Measurements from ENCODE around the gene CYSLTR2. TPM values are rescaled to one million over a fixed set of nuclear protein-coding genes. Genes with fewer than 3 reads are reported as not detected.
"Not testable (repeated sequence)": the region's sequence is repeated elsewhere in the genome, so short reads cannot be mapped to it uniquely, and the experiment has no call there.

Gene CYSLTR2
- polyA plus RNA-seq, 4 donors = 0.27 to 1.6 (median 1.4) TPM; not detected in 1

GRCh38 chr13:48682436-48682835 is 28.7 kb downstream of the CYSLTR2 start:
- Histone ChIP-seq H3K27ac (ENCODE audit: low read depth in 1 of 3, low read length in 2 of 3) (no peak overlapping the region), H3K36me3 (ENCODE audit: control insufficient read depth in 3 of 3, insufficient read depth in 2 of 3, low read depth in 1 of 3, low read length in 3 of 3) (no peaks in the 10 kb centered on the region), H3K4me1 (ENCODE audit: control insufficient read depth in 3 of 3, insufficient read depth in 2 of 3, low read depth in 1 of 3, low read length in 2 of 3) (no peaks in the 10 kb centered on the region), H3K9me3 (ENCODE audit: control insufficient read depth in 2 of 2, insufficient read depth in 1 of 2, low read depth in 1 of 2, low read length in 1 of 2) (no peaks in the 10 kb centered on the region), H3K4me3 (ENCODE audit: low read depth in 1 of 3, low read length in 3 of 3) (no peak overlapping the region), H3K27me3 (ENCODE audit: control insufficient read depth in 3 of 3, insufficient read depth in 3 of 3, low read length in 3 of 3) (no peaks in the 10 kb centered on the region)
- no peak for FAIRE-seq
- WGBS, 3 donors = 78 to 82% (median 79%) methylated on average over 2 of the region's 2 CpGs
- no peak for DNase-seq

DNA sequence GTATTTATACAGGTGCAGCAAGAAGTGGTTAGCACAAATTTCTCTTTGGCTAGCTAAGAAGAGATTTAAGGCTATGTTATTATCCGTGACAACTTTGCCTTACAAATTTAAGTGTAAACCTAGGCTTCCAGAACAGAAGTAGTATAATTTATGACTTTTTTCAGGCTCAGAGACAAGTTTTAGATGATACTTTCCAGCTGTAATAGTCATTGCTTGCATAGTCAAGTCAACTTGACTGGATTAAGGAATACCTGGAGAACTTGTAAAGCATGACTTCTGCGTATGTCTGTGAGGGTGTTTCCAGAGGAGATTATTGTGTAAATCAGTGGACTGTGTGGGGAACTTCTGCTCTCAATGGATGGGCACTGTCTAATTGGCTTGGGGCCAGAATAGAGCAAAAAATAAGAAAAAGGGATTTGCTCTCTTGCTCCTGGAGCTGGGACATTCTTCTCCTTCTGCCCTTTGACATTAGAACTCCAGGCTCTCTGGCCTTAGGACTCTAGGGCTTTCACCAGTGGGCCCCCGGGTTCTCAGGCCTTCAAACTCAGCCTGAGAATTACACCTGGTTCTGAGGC is 33.0 kb downstream of the CYSLTR2 start:
- H3K36me3 ChIP-seq (ENCODE audit: control insufficient read depth in 3 of 3, insufficient read depth in 2 of 3, low read depth in 1 of 3, low read length in 3 of 3) = no peaks in the 10 kb centered on the region
- H3K27ac ChIP-seq (ENCODE audit: low read depth in 1 of 3, low read length in 2 of 3) = no peak overlapping the region
- FAIRE-seq (no peak), DNase-seq (no peak)
- 82 to 95% (median 91%) methylated on average over 3 of the region's 3 CpGs for WGBS, 3 donors
- no peaks in the 10 kb centered on the region for H3K9me3 ChIP-seq (ENCODE audit: control insufficient read depth in 2 of 2, insufficient read depth in 1 of 2, low read depth in 1 of 2, low read length in 1 of 2)
- H3K4me1 ChIP-seq (ENCODE audit: control insufficient read depth in 3 of 3, insufficient read depth in 2 of 3, low read depth in 1 of 3, low read length in 2 of 3) = no peaks in the 10 kb centered on the region
- no peak overlapping the region for H3K4me3 ChIP-seq (ENCODE audit: low read depth in 1 of 3, low read length in 3 of 3)
- H3K27me3 ChIP-seq (ENCODE audit: control insufficient read depth in 3 of 3, insufficient read depth in 3 of 3, low read length in 3 of 3) = no peaks in the 10 kb centered on the region

GRCh38 chr13:48687249-48687648 is 33.5 kb downstream of the CYSLTR2 start:
- Histone ChIP-seq H3K27ac (ENCODE audit: low read depth in 1 of 3, low read length in 2 of 3) (no peak overlapping the region), H3K36me3 (ENCODE audit: control insufficient read depth in 3 of 3, insufficient read depth in 2 of 3, low read depth in 1 of 3, low read length in 3 of 3) (no peaks in the 10 kb centered on the region), H3K27me3 (ENCODE audit: control insufficient read depth in 3 of 3, insufficient read depth in 3 of 3, low read length in 3 of 3) (no peaks in the 10 kb centered on the region), H3K4me1 (ENCODE audit: control insufficient read depth in 3 of 3, insufficient read depth in 2 of 3, low read depth in 1 of 3, low read length in 2 of 3) (no peaks in the 10 kb centered on the region), H3K4me3 (ENCODE audit: low read depth in 1 of 3, low read length in 3 of 3) (no peak overlapping the region), H3K9me3 (ENCODE audit: control insufficient read depth in 2 of 2, insufficient read depth in 1 of 2, low read depth in 1 of 2, low read length in 1 of 2) (no peaks in the 10 kb centered on the region)
- 94 to 98% (median 96%) methylated on average over 3 of the region's 3 CpGs for WGBS, 3 donors
- DNase-seq (no peak), FAIRE-seq (no peak)

- Histone ChIP-seq H3K36me3 (ENCODE audit: control insufficient read depth in 3 of 3, insufficient read depth in 2 of 3, low read depth in 1 of 3, low read length in 3 of 3) (no peaks in the 10 kb centered on the region), H3K27ac (ENCODE audit: low read depth in 1 of 3, low read length in 2 of 3) (no peak overlapping the region), H3K9me3 (ENCODE audit: control insufficient read depth in 2 of 2, insufficient read depth in 1 of 2, low read depth in 1 of 2, low read length in 1 of 2) (peaks cover 0 to 4% of the 10 kb centered on the region in 2 donors), H3K27me3 (ENCODE audit: control insufficient read depth in 3 of 3, insufficient read depth in 3 of 3, low read length in 3 of 3) (no peaks in the 10 kb centered on the region), H3K4me3 (ENCODE audit: low read depth in 1 of 3, low read length in 3 of 3) (no peak overlapping the region), H3K4me1 (ENCODE audit: control insufficient read depth in 3 of 3, insufficient read depth in 2 of 3, low read depth in 1 of 3, low read length in 2 of 3) (peaks cover 0 to 7% (median 0%) of the 10 kb centered on the region in 3 donors)
- WGBS, 3 donors = 22 to 47% (median 32%) methylated on average over 3 of the region's 3 CpGs
- FAIRE-seq = no peak
- DNase-seq = peak; percentile 21 to 49
Measured at GRCh38 chr13:48693998-48694397, 40.3 kb downstream of the CYSLTR2 start.

GRCh38 chr13:48695776-48696175 is 42.0 kb downstream of the CYSLTR2 start:
- DNase-seq (no peak), FAIRE-seq (no peak)
- Histone ChIP-seq H3K27me3 (ENCODE audit: control insufficient read depth in 3 of 3, insufficient read depth in 3 of 3, low read length in 3 of 3) (no peaks in the 10 kb centered on the region), H3K36me3 (ENCODE audit: control insufficient read depth in 3 of 3, insufficient read depth in 2 of 3, low read depth in 1 of 3, low read length in 3 of 3) (no peaks in the 10 kb centered on the region), H3K9me3 (ENCODE audit: control insufficient read depth in 2 of 2, insufficient read depth in 1 of 2, low read depth in 1 of 2, low read length in 1 of 2) (peaks cover 0 to 4% of the 10 kb centered on the region in 2 donors), H3K4me3 (ENCODE audit: low read depth in 1 of 3, low read length in 3 of 3) (no peak overlapping the region), H3K27ac (ENCODE audit: low read depth in 1 of 3, low read length in 2 of 3) (no peak overlapping the region), H3K4me1 (ENCODE audit: control insufficient read depth in 3 of 3, insufficient read depth in 2 of 3, low read depth in 1 of 3, low read length in 2 of 3) (peaks cover 0 to 7% (median 0%) of the 10 kb centered on the region in 3 donors)
- 78 to 94% (median 92%) methylated on average over 2 of the region's 2 CpGs for WGBS, 3 donors

- not testable (repeated sequence) for H3K9me3 ChIP-seq (ENCODE audit: control insufficient read depth in 2 of 2, insufficient read depth in 1 of 2, low read depth in 1 of 2, low read length in 1 of 2); FAIRE-seq; DNase-seq; H3K36me3 ChIP-seq (ENCODE audit: control insufficient read depth in 3 of 3, insufficient read depth in 2 of 3, low read depth in 1 of 3, low read length in 3 of 3); H3K4me3 ChIP-seq (ENCODE audit: low read depth in 1 of 3, low read length in 3 of 3); H3K27me3 ChIP-seq (ENCODE audit: control insufficient read depth in 3 of 3, insufficient read depth in 3 of 3, low read length in 3 of 3); H3K4me1 ChIP-seq (ENCODE audit: control insufficient read depth in 3 of 3, insufficient read depth in 2 of 3, low read depth in 1 of 3, low read length in 2 of 3); H3K27ac ChIP-seq (ENCODE audit: low read depth in 1 of 3, low read length in 2 of 3)
- 91 to 92% (median 92%) methylated on average over 12 of the region's 12 CpGs for WGBS, 3 donors
Measured at GRCh38 chr13:48696676-48697075, 42.9 kb downstream of the CYSLTR2 start.

DNA sequence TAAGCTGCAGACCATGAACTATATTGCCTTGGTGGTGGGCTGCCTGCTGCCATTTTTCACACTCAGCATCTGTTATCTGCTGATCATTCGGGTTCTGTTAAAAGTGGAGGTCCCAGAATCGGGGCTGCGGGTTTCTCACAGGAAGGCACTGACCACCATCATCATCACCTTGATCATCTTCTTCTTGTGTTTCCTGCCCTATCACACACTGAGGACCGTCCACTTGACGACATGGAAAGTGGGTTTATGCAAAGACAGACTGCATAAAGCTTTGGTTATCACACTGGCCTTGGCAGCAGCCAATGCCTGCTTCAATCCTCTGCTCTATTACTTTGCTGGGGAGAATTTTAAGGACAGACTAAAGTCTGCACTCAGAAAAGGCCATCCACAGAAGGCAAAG is 53.7 kb downstream of the CYSLTR2 start:
- WGBS, 3 donors = 85 to 96% (median 91%) methylated on average over 5 of the region's 5 CpGs
- no peaks in the 10 kb centered on the region for H3K27me3 ChIP-seq (ENCODE audit: control insufficient read depth in 3 of 3, insufficient read depth in 3 of 3, low read length in 3 of 3)
- H3K27ac ChIP-seq (ENCODE audit: low read depth in 1 of 3, low read length in 2 of 3) = no peak overlapping the region
- no peak for FAIRE-seq
- H3K36me3 ChIP-seq (ENCODE audit: control insufficient read depth in 3 of 3, insufficient read depth in 2 of 3, low read depth in 1 of 3, low read length in 3 of 3) = no peaks in the 10 kb centered on the region
- no peaks in the 10 kb centered on the region for H3K9me3 ChIP-seq (ENCODE audit: control insufficient read depth in 2 of 2, insufficient read depth in 1 of 2, low read depth in 1 of 2, low read length in 1 of 2)
- H3K4me3 ChIP-seq (ENCODE audit: low read depth in 1 of 3, low read length in 3 of 3) = no peak overlapping the region
- no peak for DNase-seq
- no peaks in the 10 kb centered on the region for H3K4me1 ChIP-seq (ENCODE audit: control insufficient read depth in 3 of 3, insufficient read depth in 2 of 3, low read depth in 1 of 3, low read length in 2 of 3)

DNA sequence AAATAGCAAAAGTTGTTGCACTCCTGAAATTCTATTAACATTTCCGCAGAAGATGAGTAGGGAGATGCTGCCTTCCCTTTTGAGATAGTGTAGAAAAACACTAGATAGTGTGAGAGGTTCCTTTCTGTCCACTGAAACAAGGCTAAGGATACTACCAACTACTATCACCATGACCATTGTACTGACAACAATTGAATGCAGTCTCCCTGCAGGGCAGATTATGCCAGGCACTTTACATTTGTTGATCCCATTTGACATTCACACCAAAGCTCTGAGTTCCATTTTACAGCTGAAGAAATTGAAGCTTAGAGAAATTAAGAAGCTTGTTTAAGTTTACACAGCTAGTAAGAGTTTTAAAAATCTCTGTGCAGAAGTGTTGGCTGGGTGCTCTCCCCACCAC is 55.0 kb downstream of the CYSLTR2 start:
- 94 to 100% (median 98%) methylated on average over 1 of the region's 1 CpG for WGBS, 3 donors

GRCh38 chr13:48709213-48709612 is 55.5 kb downstream of the CYSLTR2 start:
- WGBS, 3 donors = 85 to 90% (median 87%) methylated on average over 2 of the region's 2 CpGs
- DNase-seq (no peak), FAIRE-seq (no peak)
- no peaks in the 10 kb centered on the region for H3K27me3 ChIP-seq (ENCODE audit: control insufficient read depth in 3 of 3, insufficient read depth in 3 of 3, low read length in 3 of 3)
- no peaks in the 10 kb centered on the region for H3K4me1 ChIP-seq (ENCODE audit: control insufficient read depth in 3 of 3, insufficient read depth in 2 of 3, low read depth in 1 of 3, low read length in 2 of 3)
- H3K4me3 ChIP-seq (ENCODE audit: low read depth in 1 of 3, low read length in 3 of 3) = no peak overlapping the region
- no peaks in the 10 kb centered on the region for H3K36me3 ChIP-seq (ENCODE audit: control insufficient read depth in 3 of 3, insufficient read depth in 2 of 3, low read depth in 1 of 3, low read length in 3 of 3)
- H3K9me3 ChIP-seq (ENCODE audit: control insufficient read depth in 2 of 2, insufficient read depth in 1 of 2, low read depth in 1 of 2, low read length in 1 of 2) = peaks cover 0 to 3% of the 10 kb centered on the region in 2 donors
- no peak overlapping the region for H3K27ac ChIP-seq (ENCODE audit: low read depth in 1 of 3, low read length in 2 of 3)

More for the DNA sequence above, 55.0 kb downstream of the CYSLTR2 start:
- no peaks in the 10 kb centered on the region for H3K9me3 ChIP-seq (ENCODE audit: control insufficient read depth in 2 of 2, insufficient read depth in 1 of 2, low read depth in 1 of 2, low read length in 1 of 2)
- no peak overlapping the region for H3K4me3 ChIP-seq (ENCODE audit: low read depth in 1 of 3, low read length in 3 of 3)
- no peak for FAIRE-seq
- no peaks in the 10 kb centered on the region for H3K4me1 ChIP-seq (ENCODE audit: control insufficient read depth in 3 of 3, insufficient read depth in 2 of 3, low read depth in 1 of 3, low read length in 2 of 3)
- no peak for DNase-seq
- no peak overlapping the region for H3K27ac ChIP-seq (ENCODE audit: low read depth in 1 of 3, low read length in 2 of 3)
- H3K36me3 ChIP-seq (ENCODE audit: control insufficient read depth in 3 of 3, insufficient read depth in 2 of 3, low read depth in 1 of 3, low read length in 3 of 3) = no peaks in the 10 kb centered on the region
- H3K27me3 ChIP-seq (ENCODE audit: control insufficient read depth in 3 of 3, insufficient read depth in 3 of 3, low read length in 3 of 3) = no peaks in the 10 kb centered on the region
